Measurements from ENCODE around the gene GIGYF1. TPM values are rescaled to one million over a fixed set of nuclear protein-coding genes. Genes with fewer than 3 reads are reported as not detected.
A peak's percentile ranks its signal among the peaks of the same experiment; 100 is the strongest.

Gene GIGYF1
- total and polyA plus RNA-seq, 2 of the 4 experiments (the other 2 are of a cell fraction): 3.0 to 10.7 TPM

DNA sequence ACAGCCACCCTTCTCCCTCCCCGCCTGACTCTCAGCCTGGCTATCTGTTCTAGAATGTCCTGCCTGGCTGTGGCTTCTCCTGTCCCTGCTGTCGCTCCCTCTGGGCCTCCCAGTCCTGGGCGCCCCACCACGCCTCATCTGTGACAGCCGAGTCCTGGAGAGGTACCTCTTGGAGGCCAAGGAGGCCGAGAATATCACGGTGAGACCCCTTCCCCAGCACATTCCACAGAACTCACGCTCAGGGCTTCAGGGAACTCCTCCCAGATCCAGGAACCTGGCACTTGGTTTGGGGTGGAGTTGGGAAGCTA lies 27.4 kb upstream of the GIGYF1 start:
- Histone ChIP-seq H4K20me1 (ENCODE audit: insufficient read depth, low read length) (peaks cover 3% of the 10 kb centered on the region; the same call in 1 of the 2 replicates), H3K18ac (ENCODE audit: low read depth, low read length) (no peak overlapping the region), H3K9me1 (ENCODE audit: insufficient read depth, low read length) (no peaks in the 10 kb centered on the region), H4K5ac (ENCODE audit: low read depth, low read length) (no peak overlapping the region), H3K9ac (ENCODE audit: low read depth, low read length) (no peak overlapping the region), H3K36me3 (ENCODE audit: control insufficient read depth, insufficient read depth, low read length) (no peaks in the 10 kb centered on the region), H3K4me2 (ENCODE audit: low read depth, low read length) (no peak overlapping the region), H3K56ac (ENCODE audit: extremely low read depth, insufficient read depth, low read length) (no peak overlapping the region), H2AK5ac (ENCODE audit: low read depth, low read length) (no peak overlapping the region), H3K27me3 (ENCODE audit: control insufficient read depth, insufficient read depth, low read length) (peaks cover 51% of the 10 kb centered on the region), H2AK9ac (replicated peaks; ENCODE audit: low read depth, low read length, poor library complexity) (no peak overlapping the region), H3K4me3 (ENCODE audit: insufficient read depth, low read depth, low read length) (no peak overlapping the region), H2BK120ac (ENCODE audit: low read depth, low read length) (no peak overlapping the region), H4K91ac (ENCODE audit: insufficient read depth, low read depth, low read length) (no peak overlapping the region), H2AFZ (replicated peaks; ENCODE audit: low read length, poor library complexity) (no peak overlapping the region), H4K8ac (ENCODE audit: low read depth in 2 of 2, low read length in 2 of 2) (no peak overlapping the region), H2BK20ac (ENCODE audit: low read depth, low read length) (no peak overlapping the region), H2BK15ac (ENCODE audit: low read depth, low read length) (no peak overlapping the region), H3K4me1 (ENCODE audit: control insufficient read depth, insufficient read depth, low read length) (peaks cover 2% of the 10 kb centered on the region; the same call in 1 of the 2 replicates), H3K9me3 (ENCODE audit: control insufficient read depth, insufficient read depth, low read length) (peaks cover 9% of the 10 kb centered on the region), H3K79me1 (ENCODE audit: low read depth in 1 of 2, low read length in 2 of 2) (no peaks in the 10 kb centered on the region), H3K4ac (ENCODE audit: low read depth, low read length) (no peak overlapping the region), H2BK5ac (ENCODE audit: low read depth, low read length, poor library complexity, severe bottlenecking) (no peak overlapping the region), H3K27ac (ENCODE audit: insufficient read depth, low read length) (no peak overlapping the region), H3K14ac (replicated peaks; ENCODE audit: low read depth, low read length) (no peak overlapping the region), H3K23ac (ENCODE audit: low read depth, low read length) (0 out of 2 replicates have a peak overlapping the region, but pooled peaks have one; percentile 8)
- TF ChIP-seq, protein P1, sequence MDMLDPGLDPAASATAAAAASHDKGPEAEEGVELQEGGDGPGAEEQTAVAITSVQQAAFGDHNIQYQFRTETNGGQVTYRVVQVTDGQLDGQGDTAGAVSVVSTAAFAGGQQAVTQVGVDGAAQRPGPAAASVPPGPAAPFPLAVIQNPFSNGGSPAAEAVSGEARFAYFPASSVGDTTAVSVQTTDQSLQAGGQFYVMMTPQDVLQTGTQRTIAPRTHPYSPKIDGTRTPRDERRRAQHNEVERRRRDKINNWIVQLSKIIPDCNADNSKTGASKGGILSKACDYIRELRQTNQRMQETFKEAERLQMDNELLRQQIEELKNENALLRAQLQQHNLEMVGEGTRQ (IDR thresholded peaks at IDR 0.05; ENCODE audit: low read depth, low read length): no peak
- in situ Hi-C loops (cut with MboI; ENCODE audit: low sequenced_read_pairs): loop anchor here (25.0 kb wide), 1 partner anchor 341 kb away; no protein-coding TSS in a partner anchor
- no TSS peak for BruUV-seq (replicated peaks)
- dilution Hi-C loops (cut with HindIII; ENCODE audit: low sequenced_read_pairs, unreplicated experiment): no loop called here
- ChIA-PET CTCF (no interaction called here), POLR2A (ENCODE audit: unreplicated experiment) (interaction anchor here (0.5 kb wide), 1 partner anchor 96 kb away, joined by 19 read pairs; no protein-coding TSS in a partner anchor)
- no peak for ATAC-seq (ENCODE audit: low read depth)
- no peak for DNase-seq
- no CpG with 5 or more reads among the region's 8 CpGs for WGBS, 2 experiments (ENCODE audit: extremely low coverage in 2 of 2, insufficient read length in 1 of 2)
- intact Hi-C loops (cut with micrococcal nuclease): no loop called here

Measured in IMR-90 (cell line).